Measurements from ENCODE around the gene FILIP1L.

The FILIP1L gene

GRCh38 chr3:99808163-99808794 lies 306.0 kb downstream of the FILIP1L start:
- Mint-ChIP-seq H3K36me3 (ENCODE audit: low read depth) (no peaks in the 10 kb centered on the region), H3K9me3 (peaks cover 7% of the 10 kb centered on the region), H3K27me3 (ENCODE audit: low read depth) (peaks cover 4% of the 10 kb centered on the region), H3K4me3 (no peak overlapping the region), H3K27ac (no peak overlapping the region), H3K4me1 (ENCODE audit: low read depth) (peaks cover 3% of the 10 kb centered on the region)
- DNase-seq (ENCODE audit: low spot score) = no peak

GRCh38 chr3:99805160-99805559 lies 309.1 kb downstream of the FILIP1L start:
- Mint-ChIP-seq H3K36me3 (ENCODE audit: low read depth) (no peaks in the 10 kb centered on the region), H3K4me3 (no peak overlapping the region)

GRCh38 chr3:99803297-99803696 lies 311.0 kb downstream of the FILIP1L start:
- no peak for DNase-seq (ENCODE audit: low spot score)
- Mint-ChIP-seq H3K4me3 (no peak overlapping the region), H3K4me1 (ENCODE audit: low read depth) (peaks cover 3% of the 10 kb centered on the region), H3K27me3 (ENCODE audit: low read depth) (peaks cover 3% of the 10 kb centered on the region), H3K9me3 (peaks cover 7% of the 10 kb centered on the region), H3K27ac (no peak overlapping the region), H3K36me3 (ENCODE audit: low read depth) (no peaks in the 10 kb centered on the region)

More at GRCh38 chr3:99805160-99805559, 309.1 kb downstream of the FILIP1L start:
- Mint-ChIP-seq H3K9me3 (peaks cover 7% of the 10 kb centered on the region), H3K27me3 (ENCODE audit: low read depth) (peaks cover 2% of the 10 kb centered on the region), H3K27ac (no peak overlapping the region), H3K4me1 (ENCODE audit: low read depth) (peaks cover 3% of the 10 kb centered on the region)
- no peak for DNase-seq (ENCODE audit: low spot score)

GRCh38 chr3:99799422-99799821 lies 314.9 kb downstream of the FILIP1L start:
- H3K36me3 Mint-ChIP-seq (ENCODE audit: low read depth) = no peaks in the 10 kb centered on the region
- peaks cover 3% of the 10 kb centered on the region for H3K27me3 Mint-ChIP-seq (ENCODE audit: low read depth)
- no peaks in the 10 kb centered on the region for H3K4me1 Mint-ChIP-seq (ENCODE audit: low read depth)

GRCh38 chr3:99795573-99795972 lies 318.7 kb downstream of the FILIP1L start:
- Mint-ChIP-seq H3K4me1 (ENCODE audit: low read depth) (no peaks in the 10 kb centered on the region), H3K27me3 (ENCODE audit: low read depth) (peaks cover 12% of the 10 kb centered on the region), H3K27ac (no peak overlapping the region), H3K9me3 (no peaks in the 10 kb centered on the region), H3K4me3 (no peak overlapping the region), H3K36me3 (ENCODE audit: low read depth) (no peaks in the 10 kb centered on the region)
- DNase-seq (ENCODE audit: low spot score) = no peak

More at GRCh38 chr3:99799422-99799821, 314.9 kb downstream of the FILIP1L start:
- Mint-ChIP-seq H3K27ac (no peak overlapping the region), H3K9me3 (no peaks in the 10 kb centered on the region), H3K4me3 (no peak overlapping the region)
- DNase-seq (ENCODE audit: low spot score) = no peak

- no peaks in the 10 kb centered on the region for H3K9me3 Mint-ChIP-seq
- no peak overlapping the region for H3K4me3 Mint-ChIP-seq
- no peak overlapping the region for H3K27ac Mint-ChIP-seq
- H3K4me1 Mint-ChIP-seq (ENCODE audit: low read depth) = no peaks in the 10 kb centered on the region
- no peak for DNase-seq (ENCODE audit: low spot score)
- no peaks in the 10 kb centered on the region for H3K36me3 Mint-ChIP-seq (ENCODE audit: low read depth)
- peaks cover 15% of the 10 kb centered on the region for H3K27me3 Mint-ChIP-seq (ENCODE audit: low read depth)
These were observed 319.8 kb downstream of the FILIP1L start for GRCh38 chr3:99794485-99794884.

GRCh38 chr3:99789011-99789721 lies 325.1 kb downstream of the FILIP1L start:
- no peak overlapping the region for H3K4me3 Mint-ChIP-seq
- no peak overlapping the region for H3K27ac Mint-ChIP-seq
- H3K36me3 Mint-ChIP-seq (ENCODE audit: low read depth) = no peaks in the 10 kb centered on the region
- no peaks in the 10 kb centered on the region for H3K4me1 Mint-ChIP-seq (ENCODE audit: low read depth)
- peaks cover 27% of the 10 kb centered on the region for H3K27me3 Mint-ChIP-seq (ENCODE audit: low read depth)
- no peaks in the 10 kb centered on the region for H3K9me3 Mint-ChIP-seq
- DNase-seq (ENCODE audit: low spot score) = no peak

Measured in T-helper 2 cell treated with Interferon-gamma antibody and Interleukin-4, amounts not matched to agents 5 μg/mL and 100 μg/mL, for 36 hours (primary cell).